HS-27A (cell line): Measurements from ENCODE around the gene PCED1A.
A peak's percentile ranks its signal among the peaks of the same experiment; 100 is the strongest.
"Not testable (repeated sequence)": the region's sequence is repeated elsewhere in the genome, so short reads cannot be mapped to it uniquely, and the experiment has no call there.

Experiments
- DNase-seq: peaks from one replicate; pipeline ENCODE4 v3.0.0-alpha.2; 2012; ENCODE audit warnings: low read depth, missing footprints

The PCED1A gene

GRCh38 chr20:2826655-2827054, 13.8 kb downstream of the PCED1A start:
- DNase-seq, result no peak

- DNase-seq, result no peak
Observed at GRCh38 chr20:2825761-2826160, 14.7 kb downstream of the PCED1A start.

GRCh38 chr20:2822073-2822472, 18.4 kb downstream of the PCED1A start:
- DNase-seq, result no peak

- no peak for DNase-seq
Observed at GRCh38 chr20:2820896-2821869, 19.3 kb downstream of the PCED1A start.

GRCh38 chr20:2820084-2820895, 20.2 kb downstream of the PCED1A start:
- no peak for DNase-seq

- no peak for DNase-seq
Observed at GRCh38 chr20:2817891-2818595, 22.4 kb downstream of the PCED1A start.

- no peak for DNase-seq
Observed at GRCh38 chr20:2817341-2817726, 23.1 kb downstream of the PCED1A start.

GRCh38 chr20:2816583-2817340, 23.7 kb downstream of the PCED1A start:
- DNase-seq, result no peak

GRCh38 chr20:2816030-2816582, 24.3 kb downstream of the PCED1A start, which contains the start of gene TMEM239:
TMEM239 (plus strand) TSS chr20:2816364; CDS start chr20:2816555, 191 bp downstream.
- no peak for DNase-seq

- no peak for DNase-seq
Observed at GRCh38 chr20:2815242-2815900, 25.1 kb downstream of the PCED1A start.

GRCh38 chr20:2814587-2815051, 25.8 kb downstream of the PCED1A start, which contains the start of gene C20orf141:
C20orf141 (plus strand) TSS chr20:2814987; CDS start chr20:2815185, 198 bp downstream.
- peak; percentile 95 for DNase-seq

- DNase-seq, result no peak
Observed at GRCh38 chr20:2814076-2814475, 26.4 kb downstream of the PCED1A start.

GRCh38 chr20:2812189-2812588, 28.3 kb downstream of the PCED1A start:
- DNase-seq, result no peak

- DNase-seq, result no peak
Observed at GRCh38 chr20:2809690-2810089, 30.8 kb downstream of the PCED1A start.

- DNase-seq, result not testable (repeated sequence)
Observed at GRCh38 chr20:2807929-2808328, 32.5 kb downstream of the PCED1A start.

GRCh38 chr20:2807019-2807418, 33.4 kb downstream of the PCED1A start:
- DNase-seq, result no peak

GRCh38 chr20:2806351-2806701, 34.1 kb downstream of the PCED1A start:
- DNase-seq, result no peak

- DNase-seq, result no peak
Observed at GRCh38 chr20:2805689-2806350, 34.6 kb downstream of the PCED1A start.

- DNase-seq, result no peak
Observed at GRCh38 chr20:2804852-2805688, 35.4 kb downstream of the PCED1A start.
